Thyroid gland (tissue), 4 donors: ENCODE results near the gene PRXL2A.

Source experiments
- POLR2A ChIP-seq, 2 donors: fragments of 450-650 bp; IDR thresholded peaks; one replicate each; pipeline ENCODE4 v1.6.1; 2017; ENCODE audit warnings: antibody characterized with exemption in 2 of 2, mild to moderate bottlenecking in 2 of 2, moderate library complexity in 1 of 2
- TF ChIP-seq, protein P1 (sequence below), 6 experiments: fragments of 200-600 bp in 3 of 6; fragments of 450-650 bp in 3 of 6; sonication (generic) in 3 of 6; IDR thresholded peaks; one replicate each; pipeline ENCODE4 v1.5.1; 2016 to 2019; ENCODE audit warnings: antibody characterized with exemption in 6 of 6, mild to moderate bottlenecking in 2 of 6, inconsistent platforms in 1 of 6, moderate library complexity in 1 of 6

DNA sequence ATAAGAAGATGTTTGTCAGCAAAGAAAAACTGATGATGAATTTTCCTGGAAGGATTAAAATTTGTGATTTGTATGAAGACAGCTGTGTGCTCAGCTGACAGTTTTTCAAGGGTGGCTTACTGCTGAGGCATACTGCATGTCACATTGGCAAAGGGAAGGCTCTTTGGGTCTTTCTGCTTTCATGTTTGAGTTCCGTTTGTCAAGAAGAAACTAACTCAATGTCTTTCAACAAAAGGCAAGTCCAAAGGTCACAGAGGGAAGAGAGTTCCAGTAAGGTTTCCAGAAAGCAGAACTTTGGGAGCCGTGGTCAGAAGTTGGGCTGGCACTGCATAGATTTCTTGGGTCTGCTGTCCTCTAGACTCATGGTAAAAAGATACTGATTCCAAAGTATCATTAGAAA, 34.8 kb upstream of the PRXL2A start:
- TF ChIP-seq, protein P1, sequence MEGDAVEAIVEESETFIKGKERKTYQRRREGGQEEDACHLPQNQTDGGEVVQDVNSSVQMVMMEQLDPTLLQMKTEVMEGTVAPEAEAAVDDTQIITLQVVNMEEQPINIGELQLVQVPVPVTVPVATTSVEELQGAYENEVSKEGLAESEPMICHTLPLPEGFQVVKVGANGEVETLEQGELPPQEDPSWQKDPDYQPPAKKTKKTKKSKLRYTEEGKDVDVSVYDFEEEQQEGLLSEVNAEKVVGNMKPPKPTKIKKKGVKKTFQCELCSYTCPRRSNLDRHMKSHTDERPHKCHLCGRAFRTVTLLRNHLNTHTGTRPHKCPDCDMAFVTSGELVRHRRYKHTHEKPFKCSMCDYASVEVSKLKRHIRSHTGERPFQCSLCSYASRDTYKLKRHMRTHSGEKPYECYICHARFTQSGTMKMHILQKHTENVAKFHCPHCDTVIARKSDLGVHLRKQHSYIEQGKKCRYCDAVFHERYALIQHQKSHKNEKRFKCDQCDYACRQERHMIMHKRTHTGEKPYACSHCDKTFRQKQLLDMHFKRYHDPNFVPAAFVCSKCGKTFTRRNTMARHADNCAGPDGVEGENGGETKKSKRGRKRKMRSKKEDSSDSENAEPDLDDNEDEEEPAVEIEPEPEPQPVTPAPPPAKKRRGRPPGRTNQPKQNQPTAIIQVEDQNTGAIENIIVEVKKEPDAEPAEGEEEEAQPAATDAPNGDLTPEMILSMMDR (IDR thresholded peaks at IDR 0.05): no peak
- TF ChIP-seq POLR2A (IDR thresholded peaks at IDR 0.05): no peak
